K562 (cell line): ENCODE results near the gene RPL29. TPM values are rescaled to one million over a fixed set of nuclear protein-coding genes. Genes with fewer than 3 reads are reported as not detected.
A peak's percentile ranks its signal among the peaks of the same experiment; 100 is the strongest.
"Not testable (repeated sequence)": the region's sequence is repeated elsewhere in the genome, so short reads cannot be mapped to it uniquely, and the experiment has no call there.

Experiments used
- ATAC-seq: fragments of 200-7000 bp; cut with Tn5 transposase; 3 replicates; pipeline ENCODE4 v1.9.1; 2020; ENCODE audit warnings: moderate library complexity
- BruUV-seq: library from RNA; stranded (reverse); fragments of 400-500 nt; replicated peaks from 2 replicates; lab custom pipeline; 2021; lab: Mats Ljungman, UMichigan
- CTCF ChIA-PET: fragments of 300-600 bp; formaldehyde crosslinking; extraction: SDS; loops from one replicate; lab custom pipeline; 2021; ENCODE audit warnings: low intra/inter-chr PET ratio; lab: Yijun Ruan, JAX
- POLR2A ChIA-PET: fragments of 300-600, 350-650 bp; sonication (Branson Sonifier 250); formaldehyde crosslinking; extraction: SDS; loops from one replicate; lab custom pipeline; 2021; ENCODE audit warnings: antibody characterized with exemption, inconsistent platforms; lab: Yijun Ruan, JAX
- DNase-seq, 4 experiments: peaks; one replicate each; pipeline versions ENCODE4 v3.0.0 to v3.0.0-alpha.2; 2011 to 2018; ENCODE audit warnings: low spot score in 3 of 4, mixed read lengths in 3 of 4; ENCODE audit errors: extremely low read depth in 1 of 4
- FAIRE-seq: peaks from 2 replicates; lab custom pipeline; 2011; peaks lifted over from hg19 to GRCh38; lab: Jason Lieb, UNC
- H2AFZ ChIP-seq: 2 replicates; pipeline ENCODE4 v1.6.0; 2011; ENCODE audit warnings: low read depth, low read length, control low read depth, inconsistent platforms
- H3K27ac ChIP-seq: fragments of 200-600 bp; 3 replicates; pipeline ENCODE4 v1.8.0; 2011; ENCODE audit warnings: low read depth, mild to moderate bottlenecking, control low read depth, inconsistent platforms, low read length, moderate library complexity, mixed read lengths; ENCODE audit errors: extremely low read depth
- H3K27me3 ChIP-seq, 2 experiments: fragments of 300-600 bp in 1 of 2; 2 replicates in 1 of 2; 3 replicates in 1 of 2; pipeline versions ENCODE4 v1.6.0 to v1.8.0; 2011; ENCODE audit warnings: inconsistent platforms in 2 of 2, low read length in 2 of 2, mild to moderate bottlenecking in 1 of 2, mixed read lengths in 1 of 2, moderate library complexity in 1 of 2; ENCODE audit not compliant: control insufficient read depth in 2 of 2, insufficient read depth in 2 of 2
- H3K36me3 ChIP-seq: fragments of 300-600 bp; 3 replicates; pipeline ENCODE4 v1.8.0; 2011; ENCODE audit warnings: mild to moderate bottlenecking, low read length, inconsistent platforms; ENCODE audit not compliant: control insufficient read depth, insufficient read depth
- H3K4me1 ChIP-seq, 2 experiments: fragments of 200-600 bp in 1 of 2; replicated peaks in 1 of 2; 2 replicates in 1 of 2; 3 replicates in 1 of 2; pipeline versions ENCODE4 v1.5.1 to v1.8.0; 2011; ENCODE audit warnings: inconsistent platforms in 2 of 2, low read length in 2 of 2, mild to moderate bottlenecking in 1 of 2, mixed read lengths in 1 of 2, moderate library complexity in 1 of 2; ENCODE audit not compliant: control insufficient read depth in 2 of 2, insufficient read depth in 2 of 2
- H3K4me2 ChIP-seq: 2 replicates; pipeline ENCODE4 v1.6.1; 2011; ENCODE audit warnings: low read length, control low read depth, inconsistent platforms, mixed read lengths; ENCODE audit not compliant: insufficient read depth
- H3K4me3 ChIP-seq: fragments of 200-600 bp; sonication (generic), shearing (Covaris generic); 2 replicates; pipeline ENCODE4 v1.5.1; 2016; ENCODE audit warnings: control low read depth, inconsistent platforms
- H3K79me2 ChIP-seq: fragments of 200-600 bp; 3 replicates; pipeline ENCODE4 v1.8.0; 2011; ENCODE audit warnings: low read length, inconsistent platforms; ENCODE audit not compliant: control insufficient read depth, insufficient read depth
- H3K9ac ChIP-seq, 2 experiments: 2 replicates each; pipeline versions ENCODE4 v1.6.0 to v1.6.1; 2011; ENCODE audit warnings: low read depth in 2 of 2, low read length in 2 of 2, control low read depth in 1 of 2, inconsistent platforms in 1 of 2, mild to moderate bottlenecking in 1 of 2, mixed read lengths in 1 of 2; ENCODE audit not compliant: insufficient read depth in 1 of 2
- H3K9me1 ChIP-seq: one replicate; pipeline ENCODE4 v1.6.0; 2011; ENCODE audit warnings: inconsistent platforms, mild to moderate bottlenecking, low read length, moderate library complexity; ENCODE audit not compliant: control insufficient read depth, insufficient read depth
- H3K9me3 ChIP-seq: replicated peaks from 2 replicates; pipeline ENCODE4 v1.5.1; 2011; ENCODE audit warnings: low read depth, low read length, inconsistent platforms; ENCODE audit not compliant: control insufficient read depth, insufficient read depth
- H4K20me1 ChIP-seq: replicated peaks from 2 replicates; pipeline ENCODE4 v1.6.1; 2011; ENCODE audit warnings: low read length, inconsistent platforms, mixed read lengths; ENCODE audit not compliant: control insufficient read depth, insufficient read depth
- WGBS: fragments of 100-300 bp; shearing (Covaris generic); methylation state at CpG from one replicate; pipeline ENCODE4 v1.1.6; 2016; ENCODE audit warnings: low coverage, mixed read lengths; ENCODE audit not compliant: insufficient coverage; ENCODE audit errors: missing lambda C conversion rate; 5-methylcytosine and 5-hydroxymethylcytosine counted together
- in situ Hi-C: fragments of 300-500 bp; cut with MboI; formaldehyde crosslinking; loops from 4 replicates; pipeline ENCODE4 v1.15.0; 2018; ENCODE audit warnings: inconsistent platforms, mixed read lengths
- intact Hi-C: fragments of 100-400 bp; cut with micrococcal nuclease; formaldehyde crosslinking; loops from 2 replicates; pipeline ENCODE4 v1.14.2; 2022
- polyA plus RNA-seq, 8 experiments: library from polyadenylated mRNA; depleted of rRNA in 4 of 8; stranded (reverse) in 5 of 8; unstranded in 3 of 8; fragments of >200 nt; fragmentation: Nextera tagmentation in 2 of 8; fragmentation: Illumina TruSeq in 1 of 8; extraction: Ambion mirVana in 2 of 8; extraction: Trizol in 1 of 8; gene quantifications; 2 replicates each; pipeline versions ENCODE4 v1.2.1 to v1.2.3, GENCODE V29; 2011 to 2014; ENCODE audit warnings: inconsistent platforms in 1 of 8, missing spikeins in 1 of 8
- total RNA-seq, 7 experiments: library from RNA; depleted of rRNA in 6 of 7; stranded (reverse); fragments of >200 nt in 6 of 7; fragmentation: Illumina TruSeq in 2 of 7; extraction: Trizol in 2 of 7; gene quantifications; 2 replicates each; pipeline versions ENCODE4 v1.2.1 to v1.2.3, GENCODE V29; 2011 to 2021; ENCODE audit warnings: low replicate concordance in 1 of 7
- TF ChIP-seq, protein P1 (sequence below): IDR thresholded peaks from 2 replicates; pipeline ENCODE4 v1.6.1; 2016; ENCODE audit warnings: missing genetic modification characterization, missing compliant biosample characterization

RPL29 gene
- total and polyA plus RNA-seq, 9 of the 15 experiments (the other 6 are each of a cell fraction or from before 2014, with no cell fraction given): 568 to 1,475 (median 1,104) TPM

DNA sequence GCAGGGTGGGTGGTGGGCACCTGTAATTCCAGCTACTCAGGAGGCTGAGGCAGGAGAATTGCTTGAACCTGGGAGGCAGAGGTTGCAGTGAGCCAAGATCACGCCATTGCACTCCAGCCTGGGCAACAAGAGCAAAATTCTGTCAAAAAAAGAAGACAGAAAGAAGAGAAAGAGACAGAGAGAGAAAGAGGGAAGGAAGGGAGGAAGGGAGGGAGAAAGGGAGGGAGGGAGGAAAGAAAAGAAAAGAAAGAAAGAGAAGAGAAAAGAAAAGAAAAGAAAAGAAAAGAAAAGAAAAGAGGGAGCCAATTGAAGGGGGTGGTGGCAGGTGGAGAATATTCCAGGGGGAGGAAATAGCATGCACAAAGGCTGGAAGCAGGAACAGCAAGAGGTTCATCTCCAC, 47.3 kb upstream of the RPL29 start:
- no CpG with 5 or more reads among the region's 1 CpG for WGBS

More for the DNA sequence above, 47.3 kb upstream of the RPL29 start:
- BruUV-seq, H3K9ac ChIP-seq, ATAC-seq, H2AFZ ChIP-seq, DNase-seq, CTCF ChIA-PET, H4K20me1 ChIP-seq, H3K9me1 ChIP-seq, H3K27ac ChIP-seq, FAIRE-seq, in situ Hi-C loops, H3K4me3 ChIP-seq, intact Hi-C loops, H3K79me2 ChIP-seq, H3K4me2 ChIP-seq, H3K36me3 ChIP-seq, H3K9me3 ChIP-seq: not testable (repeated sequence)
- Histone ChIP-seq H3K27me3 (peaks cover 0 to 22% of the 10 kb centered on the region in 2 experiments; a peak in 2 of 5 replicates), H3K4me1 (peaks cover 3 to 39% of the 10 kb centered on the region in 2 experiments; a peak in 4 of 5 replicates)
- POLR2A ChIA-PET: interaction anchor here (1.3 kb wide), 1 partner anchor 10 kb away, joined by 4 read pairs; no protein-coding TSS in a partner anchor
- TF ChIP-seq, protein P1, sequence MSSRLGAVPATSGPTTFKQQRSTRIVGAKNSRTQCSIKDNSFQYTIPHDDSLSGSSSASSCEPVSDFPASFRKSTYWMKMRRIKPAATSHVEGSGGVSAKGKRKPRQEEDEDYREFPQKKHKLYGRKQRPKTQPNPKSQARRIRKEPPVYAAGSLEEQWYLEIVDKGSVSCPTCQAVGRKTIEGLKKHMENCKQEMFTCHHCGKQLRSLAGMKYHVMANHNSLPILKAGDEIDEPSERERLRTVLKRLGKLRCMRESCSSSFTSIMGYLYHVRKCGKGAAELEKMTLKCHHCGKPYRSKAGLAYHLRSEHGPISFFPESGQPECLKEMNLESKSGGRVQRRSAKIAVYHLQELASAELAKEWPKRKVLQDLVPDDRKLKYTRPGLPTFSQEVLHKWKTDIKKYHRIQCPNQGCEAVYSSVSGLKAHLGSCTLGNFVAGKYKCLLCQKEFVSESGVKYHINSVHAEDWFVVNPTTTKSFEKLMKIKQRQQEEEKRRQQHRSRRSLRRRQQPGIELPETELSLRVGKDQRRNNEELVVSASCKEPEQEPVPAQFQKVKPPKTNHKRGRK (tag): 0 out of 2 replicates have a peak, but pooled peaks have one; percentile 66
